Gastroesophageal sphincter (tissue), 4 donors: ENCODE data around the gene TNFRSF8. TPM values are rescaled to one million over a fixed set of nuclear protein-coding genes. Genes with fewer than 3 reads are reported as not detected.
"Not testable (repeated sequence)": the region's sequence is repeated elsewhere in the genome, so short reads cannot be mapped to it uniquely, and the experiment has no call there.

Experiments
- ATAC-seq: fragments of 150-250 bp; one replicate; pipeline ENCODE4 v1.9.1; 2016; ENCODE audit warnings: mild to moderate bottlenecking, moderate library complexity
- H3K27ac ChIP-seq, 4 donors: fragments of 200-600 bp; sonication (generic) in 3 of 4; 1 replicate in 3 of 4; 2 replicates in 1 of 4; pipeline ENCODE4 v1.5.1; 2016 to 2019
- H3K27me3 ChIP-seq: fragments of 200-600 bp; sonication (generic); one replicate; pipeline ENCODE4 v1.5.1; 2019
- H3K36me3 ChIP-seq, 2 donors: fragments of 200-600 bp; sonication (generic); one replicate each; pipeline ENCODE4 v1.5.1; 2019; ENCODE audit warnings: control low read depth in 1 of 2
- H3K4me1 ChIP-seq, 3 donors: fragments of 200-600 bp; sonication (generic); 1 replicate in 2 of 3; 2 replicates in 1 of 3; pipeline ENCODE4 v1.5.1; 2016 to 2019; ENCODE audit warnings: control low read depth in 2 of 3
- H3K4me3 ChIP-seq, 2 donors: fragments of 200-600 bp; sonication (generic); one replicate each; pipeline ENCODE4 v1.5.1; 2019; ENCODE audit warnings: mild to moderate bottlenecking in 1 of 2, moderate library complexity in 1 of 2
- H3K9me3 ChIP-seq, 3 donors: fragments of 200-600 bp; sonication (generic); one replicate each; pipeline ENCODE4 v1.5.1; 2017 to 2019; ENCODE audit warnings: control low read depth in 2 of 3
- CTCF ChIP-seq, 4 experiments: fragments of 200-600 bp in 2 of 4; fragments of 450-650 bp in 2 of 4; sonication (generic) in 1 of 4; IDR thresholded peaks; one replicate each; pipeline ENCODE4 v1.5.1; 2017 to 2019; ENCODE audit warnings: antibody characterized with exemption in 4 of 4, mild to moderate bottlenecking in 2 of 4, moderate library complexity in 2 of 4
- EP300 ChIP-seq: sonication (generic); formaldehyde crosslinking; IDR thresholded peaks from one replicate; pipeline ENCODE4 v1.6.1; 2017; ENCODE audit warnings: antibody characterized with exemption, mild to moderate bottlenecking
- POLR2A ChIP-seq, 2 donors: fragments of 450-650 bp; IDR thresholded peaks; one replicate each; pipeline ENCODE4 v1.6.1; 2017; ENCODE audit warnings: antibody characterized with exemption in 2 of 2, mild to moderate bottlenecking in 2 of 2, moderate library complexity in 1 of 2
- POLR2AphosphoS5 ChIP-seq: sonication (generic); formaldehyde crosslinking; IDR thresholded peaks from one replicate; pipeline ENCODE4 v1.6.1; 2017; ENCODE audit warnings: antibody characterized with exemption
- WGBS, 2 donors: methylation state at CpG; one replicate each; pipeline ENCODE4 v1.1.5; 2018; ENCODE audit warnings: low coverage in 1 of 2; 5-methylcytosine and 5-hydroxymethylcytosine counted together
- total RNA-seq, 4 donors: library from RNA; depleted of rRNA; stranded (reverse); fragments of >200 nt; gene quantifications; one replicate each; pipeline ENCODE4 v1.1.0, GENCODE V29; 2016

TNFRSF8 gene
- total RNA-seq, 4 donors from 2014 or later, result 0.47 to 4.2 (median 1.4) TPM

GRCh38 chr1:12038356-12039163 lies 24.5 kb upstream of the TNFRSF8 start:
- 47 to 61% methylated on average over 8 to 16 of the region's 17 CpGs for WGBS, 2 donors
- peaks cover 4% of the 10 kb centered on the region for H3K27me3 ChIP-seq
- H3K4me1 ChIP-seq, result no peaks in the 10 kb centered on the region
- H3K9me3 ChIP-seq, result no peaks in the 10 kb centered on the region
- TF ChIP-seq POLR2A (IDR thresholded peaks at IDR 0.05) (no peak), EP300 (no peak), POLR2AphosphoS5 (no peak), CTCF (IDR thresholded peaks at IDR 0.05) (no peak)
- ATAC-seq, result no peak
- H3K36me3 ChIP-seq, result no peaks in the 10 kb centered on the region
- H3K27ac ChIP-seq, result no peak overlapping the region
- H3K4me3 ChIP-seq, result no peak overlapping the region

- TF ChIP-seq POLR2A (IDR thresholded peaks at IDR 0.05) (no peak), EP300 (no peak), POLR2AphosphoS5 (no peak), CTCF (IDR thresholded peaks at IDR 0.05) (no peak)
- no CpG with 5 or more reads among the region's 2 CpGs for WGBS, 2 donors
- Histone ChIP-seq H3K27me3 (peaks cover 4% of the 10 kb centered on the region), H3K27ac (no peak overlapping the region), H3K36me3 (no peaks in the 10 kb centered on the region), H3K4me1 (peaks cover 0 to 3% (median 0%) of the 10 kb centered on the region in 3 donors), H3K4me3 (no peak overlapping the region), H3K9me3 (no peaks in the 10 kb centered on the region)
- no peak for ATAC-seq
Measured at GRCh38 chr1:12039164-12039525, 24.0 kb upstream of the TNFRSF8 start.

GRCh38 chr1:12039824-12040456 lies 23.2 kb upstream of the TNFRSF8 start:
- 71 to 88% methylated on average over 1 to 10 of the region's 13 CpGs for WGBS, 2 donors
- H3K9me3 ChIP-seq, H3K4me3 ChIP-seq, H3K27me3 ChIP-seq, H3K27ac ChIP-seq, ATAC-seq, H3K36me3 ChIP-seq: not testable (repeated sequence)
- H3K4me1 ChIP-seq, result peaks cover 0 to 11% (median 0%) of the 10 kb centered on the region in 3 donors

- peaks cover 0 to 13% (median 0%) of the 10 kb centered on the region in 3 donors for H3K4me1 ChIP-seq
- 47 to 75% methylated on average over 2 to 5 of the region's 6 CpGs for WGBS, 2 donors
- H3K9me3 ChIP-seq, result no peaks in the 10 kb centered on the region
- no peak overlapping the region for H3K27ac ChIP-seq
- TF ChIP-seq POLR2A (IDR thresholded peaks at IDR 0.05) (no peak), CTCF (IDR thresholded peaks at IDR 0.05) (no peak), POLR2AphosphoS5 (no peak), EP300 (no peak)
- H3K36me3 ChIP-seq, result no peaks in the 10 kb centered on the region
- ATAC-seq, result no peak
- peaks cover 4% of the 10 kb centered on the region for H3K27me3 ChIP-seq
- H3K4me3 ChIP-seq, result no peak overlapping the region
Measured at GRCh38 chr1:12040457-12041051, 22.5 kb upstream of the TNFRSF8 start.

- peaks cover 26% of the 10 kb centered on the region for H3K27me3 ChIP-seq
- peaks cover 0 to 13% (median 0%) of the 10 kb centered on the region in 3 donors for H3K4me1 ChIP-seq
- not testable (repeated sequence) for H3K36me3 ChIP-seq, H3K4me3 ChIP-seq, H3K27ac ChIP-seq, H3K9me3 ChIP-seq, ATAC-seq
- WGBS, 2 donors, result 49 to 61% methylated on average over 10 to 11 of the region's 15 CpGs
Measured at GRCh38 chr1:12044187-12044877, 18.8 kb upstream of the TNFRSF8 start.
